ENCODE results near the gene C1orf53.

DNA sequence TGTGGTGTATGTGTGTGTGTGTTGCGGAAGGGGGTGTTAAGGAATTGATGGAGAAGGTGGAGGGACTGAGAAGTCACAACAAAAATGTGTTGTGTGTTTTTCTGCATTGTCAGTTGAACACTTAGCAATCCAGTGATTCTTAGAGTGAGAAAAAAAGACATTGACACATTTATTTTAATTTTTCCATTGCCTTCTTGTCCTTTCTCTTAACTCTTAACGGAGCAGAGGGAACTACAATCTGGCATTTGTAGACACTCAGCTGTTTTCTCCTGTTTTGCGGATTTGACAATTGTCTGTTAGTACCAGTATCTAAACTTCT is 725 bp downstream of the C1orf53 start:
- TF ChIP-seq CEBPB (IDR thresholded peaks at IDR 0.05; ENCODE audit: low read depth, low read length) = no peak
- no peak for TF ChIP-seq BRCA1 (IDR thresholded peaks at IDR 0.05; ENCODE audit: low read depth, low read length)
- TF ChIP-seq, protein P1, sequence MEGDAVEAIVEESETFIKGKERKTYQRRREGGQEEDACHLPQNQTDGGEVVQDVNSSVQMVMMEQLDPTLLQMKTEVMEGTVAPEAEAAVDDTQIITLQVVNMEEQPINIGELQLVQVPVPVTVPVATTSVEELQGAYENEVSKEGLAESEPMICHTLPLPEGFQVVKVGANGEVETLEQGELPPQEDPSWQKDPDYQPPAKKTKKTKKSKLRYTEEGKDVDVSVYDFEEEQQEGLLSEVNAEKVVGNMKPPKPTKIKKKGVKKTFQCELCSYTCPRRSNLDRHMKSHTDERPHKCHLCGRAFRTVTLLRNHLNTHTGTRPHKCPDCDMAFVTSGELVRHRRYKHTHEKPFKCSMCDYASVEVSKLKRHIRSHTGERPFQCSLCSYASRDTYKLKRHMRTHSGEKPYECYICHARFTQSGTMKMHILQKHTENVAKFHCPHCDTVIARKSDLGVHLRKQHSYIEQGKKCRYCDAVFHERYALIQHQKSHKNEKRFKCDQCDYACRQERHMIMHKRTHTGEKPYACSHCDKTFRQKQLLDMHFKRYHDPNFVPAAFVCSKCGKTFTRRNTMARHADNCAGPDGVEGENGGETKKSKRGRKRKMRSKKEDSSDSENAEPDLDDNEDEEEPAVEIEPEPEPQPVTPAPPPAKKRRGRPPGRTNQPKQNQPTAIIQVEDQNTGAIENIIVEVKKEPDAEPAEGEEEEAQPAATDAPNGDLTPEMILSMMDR (IDR thresholded peaks at IDR 0.05; ENCODE audit: control extremely low read depth in 1 of 3, insufficient read depth in 1 of 3, low read depth in 1 of 3, low read length in 3 of 3) = no peak
- TF ChIP-seq POLR2A (IDR thresholded peaks at IDR 0.05; ENCODE audit: control extremely low read depth in 1 of 2, low read depth in 2 of 2, low read length in 2 of 2) = no peak
- TF ChIP-seq MAFK (IDR thresholded peaks at IDR 0.05; ENCODE audit: low read depth, low read length) = no peak
- no peak for TF ChIP-seq YY1 (IDR thresholded peaks at IDR 0.05; ENCODE audit: low read depth, low read length)
- no peak for TF ChIP-seq POLR2AphosphoS5 (IDR thresholded peaks at IDR 0.05; ENCODE audit: low read depth, low read length)
- TF ChIP-seq TAF1 (IDR thresholded peaks at IDR 0.05; ENCODE audit: low read depth, low read length) = no peak
